ENCODE data around the gene SRGAP3.

Gene SRGAP3

GRCh38 chr3:9015250-9015649, 234.2 kb downstream of the SRGAP3 start:
- DNase-seq (ENCODE audit: low spot score): no peak

GRCh38 chr3:9013782-9014563, 235.5 kb downstream of the SRGAP3 start:
- DNase-seq (ENCODE audit: low spot score): no peak

GRCh38 chr3:9012521-9012920, 236.9 kb downstream of the SRGAP3 start:
- DNase-seq (ENCODE audit: low spot score): no peak

- DNase-seq (ENCODE audit: low spot score): no peak
Measured at GRCh38 chr3:9009976-9010545, 239.4 kb downstream of the SRGAP3 start.

- DNase-seq (ENCODE audit: low spot score): peak; percentile 63
Measured at GRCh38 chr3:9008550-9009255, 240.7 kb downstream of the SRGAP3 start.

GRCh38 chr3:9007928-9008327, 241.5 kb downstream of the SRGAP3 start:
- DNase-seq (ENCODE audit: low spot score): no peak

- no peak for DNase-seq (ENCODE audit: low spot score)
Measured at GRCh38 chr3:9007213-9007612, 242.2 kb downstream of the SRGAP3 start.

- DNase-seq (ENCODE audit: low spot score): no peak
Measured at GRCh38 chr3:9000041-9000440, 249.4 kb downstream of the SRGAP3 start.

- DNase-seq (ENCODE audit: low spot score): no peak
Measured at GRCh38 chr3:8997151-8997550, 252.3 kb downstream of the SRGAP3 start.

- peak; percentile 76 for DNase-seq (ENCODE audit: low spot score)
Measured at GRCh38 chr3:8996681-8997121, 252.7 kb downstream of the SRGAP3 start.

GRCh38 chr3:8996216-8996615, 253.2 kb downstream of the SRGAP3 start:
- no peak for DNase-seq (ENCODE audit: low spot score)

GRCh38 chr3:8994226-8994625, 255.2 kb downstream of the SRGAP3 start:
- DNase-seq (ENCODE audit: low spot score): no peak

GRCh38 chr3:8993331-8993730, 256.1 kb downstream of the SRGAP3 start:
- no peak for DNase-seq (ENCODE audit: low spot score)

- no peak for DNase-seq (ENCODE audit: low spot score)
Measured at GRCh38 chr3:8992854-8993253, 256.6 kb downstream of the SRGAP3 start.

- DNase-seq (ENCODE audit: low spot score): no peak
Measured at GRCh38 chr3:8992199-8992598, 257.2 kb downstream of the SRGAP3 start.

GRCh38 chr3:8990266-8991215, 258.9 kb downstream of the SRGAP3 start:
- DNase-seq (ENCODE audit: low spot score): no peak

GRCh38 chr3:8988791-8989558, 260.5 kb downstream of the SRGAP3 start:
- no peak for DNase-seq (ENCODE audit: low spot score)

GRCh38 chr3:8988384-8988655, 261.1 kb downstream of the SRGAP3 start:
- DNase-seq (ENCODE audit: low spot score): no peak

GRCh38 chr3:8987645-8988383, 261.6 kb downstream of the SRGAP3 start:
- DNase-seq (ENCODE audit: low spot score): peak; percentile 89

- no peak for DNase-seq (ENCODE audit: low spot score)
Measured at GRCh38 chr3:8987226-8987625, 262.2 kb downstream of the SRGAP3 start.

- DNase-seq (ENCODE audit: low spot score): no peak
Measured at GRCh38 chr3:8986741-8987140, 262.7 kb downstream of the SRGAP3 start.
